HL-60 (cell line): ENCODE data around the gene NID2.

ENCODE experiments used
- DNase-seq, 2 experiments: peaks; one replicate each; pipeline ENCODE4 v3.0.0-alpha.2; 2010 to 2020; ENCODE audit warnings: low read depth in 1 of 2, low spot score in 1 of 2
- H3K27ac ChIP-seq: fragments of 250-450 bp; sonication (Bioruptor Pico); replicated peaks from 2 replicates; pipeline ENCODE4 v1.5.1; 2020; ENCODE audit warnings: mild to moderate bottlenecking, moderate library complexity
- H3K27me3 ChIP-seq: fragments of 250-450 bp; sonication (Bioruptor Pico); 2 replicates; pipeline ENCODE4 v1.5.1; 2021; ENCODE audit warnings: mild to moderate bottlenecking, moderate library complexity; ENCODE audit not compliant: insufficient read depth, poor library complexity, severe bottlenecking
- H3K4me3 ChIP-seq: replicated peaks from 2 replicates; pipeline ENCODE4 v1.5.1; 2011; ENCODE audit warnings: mild to moderate bottlenecking, control low read depth, low read length; ENCODE audit not compliant: insufficient read depth
- GABPA ChIP-seq: IDR thresholded peaks from 2 replicates; pipeline ENCODE4 v1.6.1; 2012; ENCODE audit warnings: low read depth
- POLR2AphosphoS5 ChIP-seq: IDR thresholded peaks from 2 replicates; pipeline ENCODE4 v1.6.1; 2012; ENCODE audit warnings: low read depth
- SPI1 ChIP-seq: IDR thresholded peaks from 2 replicates; pipeline ENCODE4 v1.6.1; 2012; ENCODE audit warnings: low read depth, mild to moderate bottlenecking, borderline replicate concordance
- TF ChIP-seq, protein P1 (sequence below): IDR thresholded peaks from 2 replicates; pipeline ENCODE4 v1.6.1; 2012; ENCODE audit warnings: low read depth; ENCODE audit not compliant: insufficient replicate concordance
- TF ChIP-seq, protein P2 (sequence below): IDR thresholded peaks from one replicate; pipeline ENCODE4 v1.5.1; 2011; ENCODE audit warnings: low read length, control low read depth, inconsistent platforms; ENCODE audit not compliant: insufficient read depth

Gene NID2

DNA sequence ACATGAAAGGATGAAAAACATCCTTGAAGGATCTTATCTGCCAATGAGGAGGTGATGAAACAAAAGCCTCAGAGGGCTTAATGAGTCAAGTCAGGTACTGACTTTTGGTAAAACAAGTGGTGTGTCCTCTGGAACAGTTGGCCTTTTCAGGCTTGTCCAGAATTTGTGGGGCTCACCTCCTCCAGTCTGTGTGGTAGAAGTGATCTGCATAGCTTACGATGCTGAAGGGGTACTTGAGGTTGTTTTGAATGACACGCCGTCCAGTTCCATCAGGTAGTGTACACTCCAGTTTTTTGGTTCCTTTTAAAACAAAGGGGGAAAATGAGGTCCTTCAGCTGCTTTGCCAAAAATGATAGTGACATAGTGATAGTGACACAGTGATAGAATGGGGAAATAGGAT is 62.5 kb downstream of the NID2 start:
- TF ChIP-seq, protein P1, sequence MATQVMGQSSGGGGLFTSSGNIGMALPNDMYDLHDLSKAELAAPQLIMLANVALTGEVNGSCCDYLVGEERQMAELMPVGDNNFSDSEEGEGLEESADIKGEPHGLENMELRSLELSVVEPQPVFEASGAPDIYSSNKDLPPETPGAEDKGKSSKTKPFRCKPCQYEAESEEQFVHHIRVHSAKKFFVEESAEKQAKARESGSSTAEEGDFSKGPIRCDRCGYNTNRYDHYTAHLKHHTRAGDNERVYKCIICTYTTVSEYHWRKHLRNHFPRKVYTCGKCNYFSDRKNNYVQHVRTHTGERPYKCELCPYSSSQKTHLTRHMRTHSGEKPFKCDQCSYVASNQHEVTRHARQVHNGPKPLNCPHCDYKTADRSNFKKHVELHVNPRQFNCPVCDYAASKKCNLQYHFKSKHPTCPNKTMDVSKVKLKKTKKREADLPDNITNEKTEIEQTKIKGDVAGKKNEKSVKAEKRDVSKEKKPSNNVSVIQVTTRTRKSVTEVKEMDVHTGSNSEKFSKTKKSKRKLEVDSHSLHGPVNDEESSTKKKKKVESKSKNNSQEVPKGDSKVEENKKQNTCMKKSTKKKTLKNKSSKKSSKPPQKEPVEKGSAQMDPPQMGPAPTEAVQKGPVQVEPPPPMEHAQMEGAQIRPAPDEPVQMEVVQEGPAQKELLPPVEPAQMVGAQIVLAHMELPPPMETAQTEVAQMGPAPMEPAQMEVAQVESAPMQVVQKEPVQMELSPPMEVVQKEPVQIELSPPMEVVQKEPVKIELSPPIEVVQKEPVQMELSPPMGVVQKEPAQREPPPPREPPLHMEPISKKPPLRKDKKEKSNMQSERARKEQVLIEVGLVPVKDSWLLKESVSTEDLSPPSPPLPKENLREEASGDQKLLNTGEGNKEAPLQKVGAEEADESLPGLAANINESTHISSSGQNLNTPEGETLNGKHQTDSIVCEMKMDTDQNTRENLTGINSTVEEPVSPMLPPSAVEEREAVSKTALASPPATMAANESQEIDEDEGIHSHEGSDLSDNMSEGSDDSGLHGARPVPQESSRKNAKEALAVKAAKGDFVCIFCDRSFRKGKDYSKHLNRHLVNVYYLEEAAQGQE: no peak
- TF ChIP-seq, protein P2, sequence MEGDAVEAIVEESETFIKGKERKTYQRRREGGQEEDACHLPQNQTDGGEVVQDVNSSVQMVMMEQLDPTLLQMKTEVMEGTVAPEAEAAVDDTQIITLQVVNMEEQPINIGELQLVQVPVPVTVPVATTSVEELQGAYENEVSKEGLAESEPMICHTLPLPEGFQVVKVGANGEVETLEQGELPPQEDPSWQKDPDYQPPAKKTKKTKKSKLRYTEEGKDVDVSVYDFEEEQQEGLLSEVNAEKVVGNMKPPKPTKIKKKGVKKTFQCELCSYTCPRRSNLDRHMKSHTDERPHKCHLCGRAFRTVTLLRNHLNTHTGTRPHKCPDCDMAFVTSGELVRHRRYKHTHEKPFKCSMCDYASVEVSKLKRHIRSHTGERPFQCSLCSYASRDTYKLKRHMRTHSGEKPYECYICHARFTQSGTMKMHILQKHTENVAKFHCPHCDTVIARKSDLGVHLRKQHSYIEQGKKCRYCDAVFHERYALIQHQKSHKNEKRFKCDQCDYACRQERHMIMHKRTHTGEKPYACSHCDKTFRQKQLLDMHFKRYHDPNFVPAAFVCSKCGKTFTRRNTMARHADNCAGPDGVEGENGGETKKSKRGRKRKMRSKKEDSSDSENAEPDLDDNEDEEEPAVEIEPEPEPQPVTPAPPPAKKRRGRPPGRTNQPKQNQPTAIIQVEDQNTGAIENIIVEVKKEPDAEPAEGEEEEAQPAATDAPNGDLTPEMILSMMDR: no peak
- TF ChIP-seq POLR2AphosphoS5 (no peak), GABPA (no peak), SPI1 (no peak)
- no peak for DNase-seq
- Histone ChIP-seq H3K27me3 (no peaks in the 10 kb centered on the region), H3K27ac (no peak overlapping the region), H3K4me3 (no peak overlapping the region)

DNA sequence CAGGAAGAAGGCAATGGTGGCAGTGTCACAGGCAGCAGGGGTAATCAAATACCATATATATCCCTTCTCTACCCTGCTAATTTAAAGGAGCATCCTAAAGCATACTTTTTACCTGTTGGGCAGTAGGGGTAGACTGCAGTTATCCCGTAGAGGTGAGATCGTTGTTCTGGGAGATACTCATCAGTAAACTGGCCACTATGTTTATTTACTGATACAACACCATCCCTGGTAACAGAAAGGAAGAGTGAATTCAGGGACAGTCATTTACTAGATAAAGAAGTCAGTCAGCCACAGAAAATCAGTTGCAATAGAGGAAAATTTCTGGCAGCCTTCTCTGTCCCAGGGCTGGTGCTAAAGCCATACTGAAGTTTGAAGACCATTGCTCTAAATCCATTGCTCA is 63.2 kb downstream of the NID2 start:
- TF ChIP-seq, protein P2: no peak
- TF ChIP-seq, protein P1: no peak
- TF ChIP-seq GABPA (no peak), POLR2AphosphoS5 (no peak), SPI1 (no peak)
- Histone ChIP-seq H3K27me3 (no peaks in the 10 kb centered on the region), H3K4me3 (no peak overlapping the region), H3K27ac (no peak overlapping the region)
- no peak for DNase-seq

DNA sequence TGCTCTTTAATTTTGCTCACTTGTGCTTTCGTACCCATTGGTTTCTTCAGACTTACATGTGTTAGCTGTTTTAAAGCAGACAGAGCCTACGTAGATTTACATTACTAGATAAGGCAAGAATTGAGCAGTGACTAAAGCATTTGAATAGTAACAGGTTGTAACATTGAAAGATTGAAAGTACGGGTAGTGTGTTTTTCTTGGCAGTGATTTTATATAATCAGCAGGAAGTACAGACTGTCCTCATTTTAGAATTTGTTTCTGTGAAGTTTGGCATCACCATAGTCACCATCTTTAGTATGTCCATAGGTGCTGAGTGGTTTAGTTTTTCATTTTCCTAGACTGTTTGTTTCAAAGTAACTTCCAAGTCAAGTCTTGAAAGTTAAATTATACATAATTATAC is 65.5 kb downstream of the NID2 start:
- H3K27ac ChIP-seq: no peak overlapping the region
- TF ChIP-seq, protein P2: no peak
- TF ChIP-seq, protein P1: no peak
- TF ChIP-seq GABPA: no peak
- no peak for TF ChIP-seq POLR2AphosphoS5
- TF ChIP-seq SPI1: no peak
- H3K4me3 ChIP-seq: no peak overlapping the region
- no peak for DNase-seq
- no peaks in the 10 kb centered on the region for H3K27me3 ChIP-seq
